Measurements from ENCODE around the gene KCNN4.

- no peak for TF ChIP-seq POLR2A (IDR thresholded peaks at IDR 0.05; ENCODE audit: low read depth, low read length)
- no peak for TF ChIP-seq POLR2AphosphoS5 (IDR thresholded peaks at IDR 0.05; ENCODE audit: low read depth, low read length)
Measured at GRCh38 chr19:43759515-43759914, 21.3 kb downstream of the KCNN4 start.
